Astrocyte of the spinal cord (primary cell): ENCODE data around the gene COA8.

ENCODE experiments used
- DNase-seq: peaks from one replicate; pipeline ENCODE4 v3.0.0; 2011; ENCODE audit warnings: low read depth, low spot score
- H3K4me3 ChIP-seq: 2 replicates; pipeline ENCODE4 v1.5.1; 2011; ENCODE audit warnings: low read depth, mild to moderate bottlenecking, low read length, moderate library complexity
- CTCF ChIP-seq: IDR thresholded peaks from 2 replicates; pipeline ENCODE4 v1.5.1; 2012; ENCODE audit warnings: low read depth, mild to moderate bottlenecking, low read length, inconsistent platforms
- in situ Hi-C: cut with HindIII; loops from 2 replicates; pipeline ENCODE4 v1.10.0; 2017; ENCODE audit warnings: low sequenced_read_pairs

Gene COA8

DNA sequence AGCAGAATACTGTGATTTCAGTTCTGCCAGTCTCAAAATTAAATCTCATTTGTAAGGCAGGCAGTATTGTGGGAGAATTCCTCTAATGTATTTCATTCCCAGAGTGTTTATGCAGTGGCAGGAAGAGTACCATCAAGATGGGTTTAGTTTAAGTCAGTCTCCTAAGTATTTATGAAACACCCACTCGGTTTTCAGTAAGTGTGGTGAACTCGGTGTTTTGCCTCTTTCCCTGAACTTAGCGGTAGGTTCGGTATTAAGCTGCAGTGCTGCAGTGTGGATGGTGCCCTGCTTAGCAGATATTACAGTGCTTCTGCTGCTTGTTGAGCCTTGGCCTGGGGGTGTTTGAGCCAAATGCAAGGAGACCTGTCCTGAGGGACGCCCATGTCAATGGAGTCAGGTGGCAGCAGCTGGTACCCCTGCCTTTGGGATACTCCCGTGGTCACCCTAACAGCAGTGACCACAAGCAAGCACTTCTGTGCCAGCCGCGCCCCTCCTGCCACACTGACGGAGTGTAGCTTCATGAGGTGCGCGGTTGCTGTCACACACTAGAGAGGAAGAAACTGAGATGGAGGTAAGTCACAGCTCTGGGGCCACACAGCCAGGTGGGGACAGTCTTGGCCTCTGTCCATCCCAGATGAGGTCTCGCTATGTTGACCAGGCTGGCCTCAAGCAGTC, 15.8 kb downstream of the COA8 start:
- TF ChIP-seq CTCF: no peak
- H3K4me3 ChIP-seq: no peak overlapping the region
- in situ Hi-C loops: no loop called here
- no peak for DNase-seq

GRCh38 chr14:103581206-103581605, 18.4 kb downstream of the COA8 start:
- in situ Hi-C loops: no loop called here
- DNase-seq: no peak
- H3K4me3 ChIP-seq: no peak overlapping the region
- TF ChIP-seq CTCF: no peak

DNA sequence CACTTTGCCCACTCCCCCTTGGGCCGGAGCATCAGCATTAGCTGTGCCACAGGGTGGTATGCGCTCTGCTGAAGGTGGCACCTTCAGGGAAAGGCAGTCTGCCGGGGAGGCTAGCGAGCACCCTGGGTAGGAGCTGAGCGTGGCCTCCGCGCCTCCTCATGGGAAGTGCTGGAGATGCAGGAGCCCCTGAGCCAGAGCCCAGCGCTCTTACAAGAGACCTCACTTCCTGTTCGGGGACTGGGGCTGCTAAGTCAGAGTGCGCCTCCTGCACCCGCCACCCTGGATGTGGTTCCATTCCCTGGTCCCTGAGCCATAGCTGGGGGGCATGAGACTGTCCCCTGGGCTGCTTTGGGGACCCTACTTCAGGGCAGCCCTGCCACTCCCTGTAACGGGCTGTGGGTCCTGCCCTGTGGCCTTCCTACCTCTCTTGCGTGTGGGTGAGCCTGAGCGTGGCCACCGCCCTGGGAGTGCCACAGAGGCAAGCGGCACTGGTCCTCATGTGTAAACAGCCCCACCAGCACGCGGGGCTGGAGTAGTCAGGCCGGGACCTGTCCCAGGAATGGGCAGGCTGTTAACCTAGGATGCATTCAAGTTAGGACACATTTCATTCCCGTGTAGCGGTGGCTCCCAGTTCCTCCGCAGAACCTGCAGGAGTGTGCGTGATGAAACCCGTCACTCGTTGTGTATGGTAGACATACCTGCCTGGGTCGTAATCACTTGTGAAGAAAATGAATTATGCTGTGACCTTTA, 19.4 kb downstream of the COA8 start:
- no peak for DNase-seq
- H3K4me3 ChIP-seq: no peak overlapping the region
- TF ChIP-seq CTCF: no peak
- in situ Hi-C loops: no loop called here

DNA sequence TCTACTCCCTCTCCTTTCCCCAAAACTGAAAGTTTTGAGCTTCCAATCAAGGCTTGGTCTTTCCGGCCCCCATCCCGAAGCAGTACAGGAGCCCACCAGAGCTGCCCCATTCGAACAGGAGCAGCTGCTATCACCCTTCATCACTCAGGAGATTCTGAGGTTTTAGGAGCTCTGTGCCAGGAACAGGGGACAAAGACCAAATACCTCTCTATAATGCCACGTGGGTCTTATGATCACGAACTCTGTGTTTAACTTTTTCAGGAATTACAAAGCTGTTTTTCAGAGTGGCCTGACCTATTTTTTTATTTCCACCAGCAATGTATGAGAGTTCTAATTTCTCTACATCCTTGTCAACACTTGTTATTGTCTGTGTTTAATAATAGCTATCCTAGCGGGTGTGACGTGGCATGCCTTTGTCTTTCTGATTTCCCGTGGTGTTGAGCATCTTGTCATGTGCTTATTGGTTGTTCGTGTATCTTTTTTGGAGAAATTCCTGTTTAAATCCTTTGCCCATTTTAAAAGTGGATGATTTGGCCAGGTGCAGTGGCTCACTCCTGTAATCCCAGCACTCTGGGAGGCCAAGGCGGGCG, 21.7 kb downstream of the COA8 start:
- TF ChIP-seq CTCF: no peak
- no peak for DNase-seq

GRCh38 chr14:103593577-103593976, 30.8 kb downstream of the COA8 start:
- no peak overlapping the region for H3K4me3 ChIP-seq
- TF ChIP-seq CTCF: no peak
- in situ Hi-C loops: no loop called here
- DNase-seq: no peak

More for the DNA sequence above, 21.7 kb downstream of the COA8 start:
- H3K4me3 ChIP-seq: no peak overlapping the region
- in situ Hi-C loops: no loop called here

DNA sequence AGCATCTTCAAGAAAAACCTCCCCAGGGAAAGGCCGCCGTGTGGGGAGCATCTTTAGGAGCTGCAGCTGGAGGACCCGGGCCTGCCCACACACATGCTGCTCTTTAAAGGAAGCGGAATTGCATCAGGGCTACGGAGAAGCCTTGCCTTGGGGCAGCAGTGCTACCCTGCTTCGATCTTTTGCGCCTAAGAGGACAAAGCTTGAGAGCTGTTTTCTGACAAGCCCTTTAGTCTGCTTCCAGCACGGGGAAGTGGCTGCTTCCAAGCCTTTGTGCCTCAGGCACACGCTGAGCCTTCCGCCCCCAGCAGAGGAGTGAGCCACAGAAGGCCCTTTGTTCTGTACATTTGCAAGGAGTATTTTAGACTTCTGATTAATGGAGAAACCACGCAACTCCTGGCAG, 31.5 kb downstream of the COA8 start:
- in situ Hi-C loops: no loop called here
- TF ChIP-seq CTCF: no peak

More for the DNA sequence above, 31.5 kb downstream of the COA8 start:
- peak; percentile 83 for DNase-seq
- H3K4me3 ChIP-seq: no peak overlapping the region
